GM23338 (cell line): Measurements from ENCODE around the gene UVRAG.

Source experiments
- CREB1 ChIP-seq: fragments of 250-450 bp; sonication (Bioruptor Pico); IDR thresholded peaks from 2 replicates; pipeline ENCODE4 v1.5.0; 2020; ENCODE audit warnings: low read depth, mild to moderate bottlenecking, moderate library complexity
- ETS1 ChIP-seq: IDR thresholded peaks from 2 replicates; pipeline ENCODE4 v1.6.1; 2016; ENCODE audit warnings: antibody characterized with exemption
- EZH2 ChIP-seq: fragments of 200-600 bp; sonication (generic); IDR thresholded peaks from one replicate; pipeline ENCODE4 v1.8.0; 2017; ENCODE audit warnings: antibody characterized with exemption, mild to moderate bottlenecking, low read depth; ENCODE audit not compliant: unreplicated experiment
- EZH2phosphoT487 ChIP-seq: fragments of 200-600 bp; sonication (generic); IDR thresholded peaks from one replicate; pipeline ENCODE4 v1.8.1; 2018; ENCODE audit warnings: antibody characterized with exemption; ENCODE audit not compliant: unreplicated experiment
- JUNB ChIP-seq: IDR thresholded peaks from one replicate; pipeline ENCODE4 v1.6.1; 2016; ENCODE audit warnings: antibody characterized with exemption; ENCODE audit not compliant: unreplicated experiment
- POLR2AphosphoS5 ChIP-seq: IDR thresholded peaks from 2 replicates; pipeline ENCODE4 v1.6.1; 2016; ENCODE audit warnings: antibody characterized with exemption, low read depth
- STAT1 ChIP-seq: IDR thresholded peaks from one replicate; pipeline ENCODE4 v1.6.1; 2016; ENCODE audit warnings: antibody characterized with exemption; ENCODE audit not compliant: unreplicated experiment
- ZNF114 ChIP-seq: fragments of 250-450 bp; sonication (Bioruptor Pico); IDR thresholded peaks from 2 replicates; pipeline ENCODE4 v1.5.0; 2020; ENCODE audit warnings: mild to moderate bottlenecking, moderate library complexity
- ZNF331 ChIP-seq: fragments of 250-450 bp; sonication (Bioruptor Pico); IDR thresholded peaks from 2 replicates; pipeline ENCODE4 v1.5.0; 2020; ENCODE audit warnings: low read depth, mild to moderate bottlenecking, moderate library complexity
- TF ChIP-seq, protein P1 (sequence below), 2 experiments: fragments of 200-600 bp in 1 of 2; sonication (generic) in 1 of 2; conservative IDR thresholded peaks; 2 replicates each; pipeline versions ENCODE4 v1.5.1 to v1.6.1; 2016 to 2017; ENCODE audit warnings: antibody characterized with exemption in 2 of 2, low read depth in 2 of 2, mild to moderate bottlenecking in 2 of 2, moderate library complexity in 1 of 2
- TF ChIP-seq, protein P2 (sequence below): IDR thresholded peaks from one replicate; pipeline ENCODE4 v1.6.1; 2018; ENCODE audit warnings: antibody characterized with exemption; ENCODE audit not compliant: unreplicated experiment

GRCh38 chr11:75834728-75835127 is 19.7 kb downstream of the UVRAG start:
- TF ChIP-seq, protein P1, sequence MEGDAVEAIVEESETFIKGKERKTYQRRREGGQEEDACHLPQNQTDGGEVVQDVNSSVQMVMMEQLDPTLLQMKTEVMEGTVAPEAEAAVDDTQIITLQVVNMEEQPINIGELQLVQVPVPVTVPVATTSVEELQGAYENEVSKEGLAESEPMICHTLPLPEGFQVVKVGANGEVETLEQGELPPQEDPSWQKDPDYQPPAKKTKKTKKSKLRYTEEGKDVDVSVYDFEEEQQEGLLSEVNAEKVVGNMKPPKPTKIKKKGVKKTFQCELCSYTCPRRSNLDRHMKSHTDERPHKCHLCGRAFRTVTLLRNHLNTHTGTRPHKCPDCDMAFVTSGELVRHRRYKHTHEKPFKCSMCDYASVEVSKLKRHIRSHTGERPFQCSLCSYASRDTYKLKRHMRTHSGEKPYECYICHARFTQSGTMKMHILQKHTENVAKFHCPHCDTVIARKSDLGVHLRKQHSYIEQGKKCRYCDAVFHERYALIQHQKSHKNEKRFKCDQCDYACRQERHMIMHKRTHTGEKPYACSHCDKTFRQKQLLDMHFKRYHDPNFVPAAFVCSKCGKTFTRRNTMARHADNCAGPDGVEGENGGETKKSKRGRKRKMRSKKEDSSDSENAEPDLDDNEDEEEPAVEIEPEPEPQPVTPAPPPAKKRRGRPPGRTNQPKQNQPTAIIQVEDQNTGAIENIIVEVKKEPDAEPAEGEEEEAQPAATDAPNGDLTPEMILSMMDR (conservative IDR thresholded peaks at IDR 0.05; ENCODE audit: low read depth in 2 of 2) = no peak
- TF ChIP-seq, protein P2, sequence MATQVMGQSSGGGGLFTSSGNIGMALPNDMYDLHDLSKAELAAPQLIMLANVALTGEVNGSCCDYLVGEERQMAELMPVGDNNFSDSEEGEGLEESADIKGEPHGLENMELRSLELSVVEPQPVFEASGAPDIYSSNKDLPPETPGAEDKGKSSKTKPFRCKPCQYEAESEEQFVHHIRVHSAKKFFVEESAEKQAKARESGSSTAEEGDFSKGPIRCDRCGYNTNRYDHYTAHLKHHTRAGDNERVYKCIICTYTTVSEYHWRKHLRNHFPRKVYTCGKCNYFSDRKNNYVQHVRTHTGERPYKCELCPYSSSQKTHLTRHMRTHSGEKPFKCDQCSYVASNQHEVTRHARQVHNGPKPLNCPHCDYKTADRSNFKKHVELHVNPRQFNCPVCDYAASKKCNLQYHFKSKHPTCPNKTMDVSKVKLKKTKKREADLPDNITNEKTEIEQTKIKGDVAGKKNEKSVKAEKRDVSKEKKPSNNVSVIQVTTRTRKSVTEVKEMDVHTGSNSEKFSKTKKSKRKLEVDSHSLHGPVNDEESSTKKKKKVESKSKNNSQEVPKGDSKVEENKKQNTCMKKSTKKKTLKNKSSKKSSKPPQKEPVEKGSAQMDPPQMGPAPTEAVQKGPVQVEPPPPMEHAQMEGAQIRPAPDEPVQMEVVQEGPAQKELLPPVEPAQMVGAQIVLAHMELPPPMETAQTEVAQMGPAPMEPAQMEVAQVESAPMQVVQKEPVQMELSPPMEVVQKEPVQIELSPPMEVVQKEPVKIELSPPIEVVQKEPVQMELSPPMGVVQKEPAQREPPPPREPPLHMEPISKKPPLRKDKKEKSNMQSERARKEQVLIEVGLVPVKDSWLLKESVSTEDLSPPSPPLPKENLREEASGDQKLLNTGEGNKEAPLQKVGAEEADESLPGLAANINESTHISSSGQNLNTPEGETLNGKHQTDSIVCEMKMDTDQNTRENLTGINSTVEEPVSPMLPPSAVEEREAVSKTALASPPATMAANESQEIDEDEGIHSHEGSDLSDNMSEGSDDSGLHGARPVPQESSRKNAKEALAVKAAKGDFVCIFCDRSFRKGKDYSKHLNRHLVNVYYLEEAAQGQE = no peak
- no peak for TF ChIP-seq EZH2
- no peak for TF ChIP-seq EZH2phosphoT487
- no peak for TF ChIP-seq ZNF331 (CRISPR knock-in tag)
- TF ChIP-seq POLR2AphosphoS5 = no peak
- no peak for TF ChIP-seq ETS1
- TF ChIP-seq CREB1 (CRISPR knock-in tag) = no peak
- TF ChIP-seq ZNF114 (CRISPR knock-in tag) = no peak
- no peak for TF ChIP-seq JUNB
- no peak for TF ChIP-seq STAT1
